GM18520 (cell line): ENCODE measurements around the gene CASZ1.

Source experiments
- ATAC-seq: cut with Tn5 transposase; IDR thresholded peaks from one replicate; pipeline ENCODE4 v1.9.1; 2021; ENCODE audit not compliant: unreplicated experiment

The CASZ1 gene

GRCh38 chr1:10776190-10776905 lies 20.1 kb downstream of the CASZ1 start:
- no peak for ATAC-seq

- no peak for ATAC-seq
These were observed 20.7 kb downstream of the CASZ1 start for GRCh38 chr1:10775763-10776162.

GRCh38 chr1:10774615-10775310 lies 21.7 kb downstream of the CASZ1 start:
- ATAC-seq: no peak

- no peak for ATAC-seq
These were observed 22.4 kb downstream of the CASZ1 start for GRCh38 chr1:10773851-10774614.

- no peak for ATAC-seq
These were observed 23.1 kb downstream of the CASZ1 start for GRCh38 chr1:10773376-10773775.

- no peak for ATAC-seq
These were observed 23.7 kb downstream of the CASZ1 start for GRCh38 chr1:10772711-10773110.

GRCh38 chr1:10771789-10772188 lies 24.7 kb downstream of the CASZ1 start:
- no peak for ATAC-seq

GRCh38 chr1:10768552-10768951 lies 27.9 kb downstream of the CASZ1 start:
- no peak for ATAC-seq

- ATAC-seq: no peak
These were observed 29.2 kb downstream of the CASZ1 start for GRCh38 chr1:10767282-10767681.

GRCh38 chr1:10765734-10766478 lies 30.5 kb downstream of the CASZ1 start:
- no peak for ATAC-seq

- no peak for ATAC-seq
These were observed 31.1 kb downstream of the CASZ1 start for GRCh38 chr1:10765304-10765703.

GRCh38 chr1:10764296-10764798 lies 32.1 kb downstream of the CASZ1 start:
- no peak for ATAC-seq

- no peak for ATAC-seq
These were observed 33.6 kb downstream of the CASZ1 start for GRCh38 chr1:10762875-10763274.

- ATAC-seq: no peak
These were observed 34.3 kb downstream of the CASZ1 start for GRCh38 chr1:10762153-10762523.

- ATAC-seq: no peak
These were observed 34.8 kb downstream of the CASZ1 start for GRCh38 chr1:10761503-10762152.

GRCh38 chr1:10760566-10761502 lies 35.6 kb downstream of the CASZ1 start:
- ATAC-seq: no peak

GRCh38 chr1:10759413-10760200 lies 36.8 kb downstream of the CASZ1 start:
- ATAC-seq: no peak

GRCh38 chr1:10756842-10757241 lies 39.6 kb downstream of the CASZ1 start:
- no peak for ATAC-seq
